ENCODE measurements around the gene HYDIN. TPM values are rescaled to one million over a fixed set of nuclear protein-coding genes. Genes with fewer than 3 reads are reported as not detected.
"Not testable (repeated sequence)": the region's sequence is repeated elsewhere in the genome, so short reads cannot be mapped to it uniquely, and the experiment has no call there.

Gene HYDIN
- total RNA-seq, 2 experiments from 2014 or later = not detected

DNA sequence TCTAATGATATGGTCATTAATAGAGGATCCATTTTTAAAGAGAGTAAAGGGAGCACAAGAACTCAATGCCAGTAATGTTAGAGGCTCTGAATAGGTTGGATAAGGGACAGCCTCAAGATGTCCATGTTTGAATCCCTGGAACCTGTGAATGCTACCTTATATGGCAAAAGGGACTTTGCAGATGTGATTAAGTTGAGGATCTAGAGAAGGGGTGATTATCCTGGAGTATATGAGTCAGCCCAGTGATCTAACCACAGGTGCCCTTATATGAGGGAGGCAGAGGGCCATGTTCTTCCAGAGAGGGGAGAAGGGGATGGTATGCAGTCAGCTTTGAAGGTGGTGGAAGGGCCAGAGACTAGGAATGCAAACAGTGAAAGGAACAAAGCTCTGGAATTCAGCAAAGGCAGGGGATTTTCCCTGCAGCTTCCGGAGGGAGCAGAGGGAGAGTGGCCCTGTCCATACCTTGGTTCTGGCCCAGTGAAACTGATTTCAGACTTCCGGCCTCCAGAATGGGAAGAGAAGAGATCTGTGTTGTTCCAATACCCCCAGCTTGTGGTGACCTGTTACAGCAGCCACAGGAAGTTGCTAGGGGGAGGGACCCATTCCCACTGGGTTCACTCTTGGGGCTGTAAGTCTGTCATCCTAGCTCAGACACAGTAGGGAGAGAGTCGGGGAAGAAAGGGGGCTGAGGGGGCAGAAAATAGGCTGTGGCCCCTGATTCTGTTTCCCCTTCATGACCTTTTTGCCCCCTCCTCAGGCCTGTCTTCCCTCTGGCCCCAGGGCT is 220.9 kb downstream of the HYDIN start:
- DNase-seq; CTCF ChIA-PET; H3K36me3 Mint-ChIP-seq (ENCODE audit: low read depth); H3K4me3 Mint-ChIP-seq; H3K9me3 Mint-ChIP-seq; H3K27ac Mint-ChIP-seq; H3K27me3 Mint-ChIP-seq (ENCODE audit: low read depth); H3K4me1 Mint-ChIP-seq (ENCODE audit: low read depth); intact Hi-C loops (cut with micrococcal nuclease): not testable (repeated sequence)

- H3K27me3 Mint-ChIP-seq (ENCODE audit: low read depth); H3K4me1 Mint-ChIP-seq (ENCODE audit: low read depth); H3K36me3 Mint-ChIP-seq (ENCODE audit: low read depth): not testable (repeated sequence)
Observed at GRCh38 chr16:71006516-71006915, 224.0 kb downstream of the HYDIN start.

GRCh38 chr16:70999735-71000134 is 230.8 kb downstream of the HYDIN start:
- DNase-seq = peak; percentile 19
- H3K4me1 Mint-ChIP-seq (ENCODE audit: low read depth); H3K36me3 Mint-ChIP-seq (ENCODE audit: low read depth); H3K27me3 Mint-ChIP-seq (ENCODE audit: low read depth); intact Hi-C loops (cut with micrococcal nuclease); H3K9me3 Mint-ChIP-seq; H3K4me3 Mint-ChIP-seq; CTCF ChIA-PET; H3K27ac Mint-ChIP-seq: not testable (repeated sequence)

More at GRCh38 chr16:71006516-71006915, 224.0 kb downstream of the HYDIN start:
- DNase-seq; intact Hi-C loops (cut with micrococcal nuclease); CTCF ChIA-PET; H3K9me3 Mint-ChIP-seq; H3K27ac Mint-ChIP-seq; H3K4me3 Mint-ChIP-seq: not testable (repeated sequence)

GRCh38 chr16:70995799-70996198 is 234.7 kb downstream of the HYDIN start:
- H3K4me3 Mint-ChIP-seq; intact Hi-C loops (cut with micrococcal nuclease); H3K27me3 Mint-ChIP-seq (ENCODE audit: low read depth); H3K27ac Mint-ChIP-seq; H3K4me1 Mint-ChIP-seq (ENCODE audit: low read depth); DNase-seq; H3K36me3 Mint-ChIP-seq (ENCODE audit: low read depth); H3K9me3 Mint-ChIP-seq; CTCF ChIA-PET: not testable (repeated sequence)

GRCh38 chr16:70992511-70992910 is 238.0 kb downstream of the HYDIN start:
- DNase-seq; H3K4me1 Mint-ChIP-seq (ENCODE audit: low read depth); intact Hi-C loops (cut with micrococcal nuclease); H3K9me3 Mint-ChIP-seq; H3K36me3 Mint-ChIP-seq (ENCODE audit: low read depth); H3K27ac Mint-ChIP-seq; H3K4me3 Mint-ChIP-seq; H3K27me3 Mint-ChIP-seq (ENCODE audit: low read depth); CTCF ChIA-PET: not testable (repeated sequence)

DNA sequence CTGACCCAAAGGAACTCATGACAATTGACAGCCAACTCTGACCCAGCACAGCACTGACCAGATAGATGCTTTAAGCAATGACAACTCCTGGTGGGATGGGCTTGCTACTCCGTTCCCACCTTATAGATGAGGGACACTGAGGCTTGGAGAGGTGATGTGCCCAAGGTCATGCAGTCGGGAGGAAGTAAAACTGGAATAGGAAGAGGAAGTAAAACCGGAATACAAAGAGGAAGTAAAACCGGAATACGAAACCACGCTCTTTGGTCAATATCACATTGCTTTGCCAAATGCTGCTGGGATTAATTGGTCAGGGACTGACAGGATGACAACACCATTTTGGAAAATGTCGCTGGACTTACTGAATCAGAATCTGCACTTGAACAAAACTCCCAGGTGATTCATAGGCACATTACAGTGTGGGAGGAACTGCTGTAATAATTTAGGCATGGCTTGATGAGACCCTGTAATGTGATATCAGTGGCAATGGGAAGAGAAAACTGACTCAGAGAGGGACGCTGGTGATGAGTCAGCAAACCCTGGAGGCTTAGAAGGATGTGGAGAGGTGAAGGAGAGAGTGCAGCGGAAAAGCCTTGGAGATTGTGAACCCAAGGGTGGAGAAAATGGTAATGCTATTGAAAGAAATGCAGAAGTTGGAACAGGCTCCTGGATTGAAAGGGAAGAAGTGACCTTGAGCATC is 243.4 kb downstream of the HYDIN start:
- H3K36me3 Mint-ChIP-seq (ENCODE audit: low read depth); H3K27me3 Mint-ChIP-seq (ENCODE audit: low read depth); DNase-seq; H3K27ac Mint-ChIP-seq; CTCF ChIA-PET; H3K4me1 Mint-ChIP-seq (ENCODE audit: low read depth); H3K4me3 Mint-ChIP-seq; intact Hi-C loops (cut with micrococcal nuclease); H3K9me3 Mint-ChIP-seq: not testable (repeated sequence)

- H3K27me3 Mint-ChIP-seq (ENCODE audit: low read depth); H3K4me1 Mint-ChIP-seq (ENCODE audit: low read depth); intact Hi-C loops (cut with micrococcal nuclease); CTCF ChIA-PET; H3K36me3 Mint-ChIP-seq (ENCODE audit: low read depth); H3K4me3 Mint-ChIP-seq; DNase-seq; H3K27ac Mint-ChIP-seq; H3K9me3 Mint-ChIP-seq: not testable (repeated sequence)
Observed at GRCh38 chr16:70984675-70985074, 245.8 kb downstream of the HYDIN start.

DNA sequence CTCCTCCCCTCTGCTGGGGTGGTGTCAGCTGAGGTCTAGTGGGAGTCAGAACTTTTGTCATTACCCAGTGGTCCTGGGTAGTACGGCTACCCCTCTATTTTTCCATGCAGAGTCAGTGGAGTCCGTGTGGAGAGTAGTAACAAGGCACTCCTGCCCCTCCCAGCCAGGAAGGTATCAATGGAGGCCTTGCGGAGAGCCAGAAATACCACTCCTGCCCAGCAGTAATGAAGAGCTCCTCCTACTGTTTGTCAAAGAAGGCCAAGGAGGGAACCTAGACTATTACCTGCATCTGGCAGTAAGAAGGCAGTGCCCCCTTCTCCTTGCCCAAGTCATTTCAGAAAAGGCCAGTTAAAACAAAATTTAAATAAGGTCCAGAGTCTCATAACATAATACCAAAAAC is 262.2 kb downstream of the HYDIN start:
- CTCF ChIA-PET; H3K36me3 Mint-ChIP-seq (ENCODE audit: low read depth): not testable (repeated sequence)

DNA sequence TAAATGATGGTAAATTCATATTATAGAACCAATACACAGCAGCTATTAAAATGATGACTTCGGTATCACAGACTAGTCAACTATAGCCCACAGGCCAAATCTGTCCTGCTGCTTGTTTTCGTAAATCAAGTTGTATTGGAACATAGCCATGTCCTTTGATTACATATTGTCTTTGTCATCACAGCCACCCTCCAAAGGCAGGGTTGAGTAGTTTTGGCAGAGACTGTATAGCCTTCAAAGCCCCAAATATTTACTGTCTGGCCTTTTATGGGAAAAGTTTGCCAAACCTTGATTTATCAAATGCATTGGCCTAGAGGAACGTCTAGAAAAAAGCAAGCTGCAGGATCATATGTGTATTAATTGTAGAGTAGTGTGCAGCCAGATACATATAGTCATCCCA is 270.4 kb downstream of the HYDIN start:
- H3K27me3 Mint-ChIP-seq (ENCODE audit: low read depth); H3K4me1 Mint-ChIP-seq (ENCODE audit: low read depth); intact Hi-C loops (cut with micrococcal nuclease); CTCF ChIA-PET; DNase-seq; H3K27ac Mint-ChIP-seq; H3K4me3 Mint-ChIP-seq; H3K9me3 Mint-ChIP-seq; H3K36me3 Mint-ChIP-seq (ENCODE audit: low read depth): not testable (repeated sequence)

More for the DNA sequence above, 262.2 kb downstream of the HYDIN start:
- H3K27me3 Mint-ChIP-seq (ENCODE audit: low read depth); H3K27ac Mint-ChIP-seq; H3K4me1 Mint-ChIP-seq (ENCODE audit: low read depth); H3K9me3 Mint-ChIP-seq; H3K4me3 Mint-ChIP-seq; DNase-seq; intact Hi-C loops (cut with micrococcal nuclease): not testable (repeated sequence)

GRCh38 chr16:70954922-70955321 is 275.6 kb downstream of the HYDIN start:
- H3K4me3 Mint-ChIP-seq; H3K9me3 Mint-ChIP-seq; H3K36me3 Mint-ChIP-seq (ENCODE audit: low read depth); CTCF ChIA-PET; H3K27me3 Mint-ChIP-seq (ENCODE audit: low read depth); DNase-seq; H3K4me1 Mint-ChIP-seq (ENCODE audit: low read depth); H3K27ac Mint-ChIP-seq; intact Hi-C loops (cut with micrococcal nuclease): not testable (repeated sequence)

DNA sequence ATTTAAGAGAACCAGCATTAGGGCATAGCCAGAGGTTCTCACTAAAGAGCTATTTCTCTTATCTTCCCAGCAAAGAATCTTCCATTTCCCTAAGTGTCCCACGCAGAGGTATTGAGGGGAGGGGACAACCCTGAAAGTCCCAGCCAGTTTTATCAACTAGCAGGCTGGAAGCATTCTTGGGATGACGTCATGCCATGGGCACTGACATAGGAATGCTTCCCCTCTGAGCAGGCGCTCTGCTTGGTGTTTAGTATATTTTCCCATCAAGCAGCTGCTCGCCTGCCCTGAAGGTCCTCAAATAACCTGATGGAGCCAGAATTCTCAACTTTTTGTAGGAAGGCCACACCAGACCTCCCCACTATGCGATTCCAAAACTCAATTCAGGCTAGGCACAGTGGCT is 276.7 kb downstream of the HYDIN start:
- intact Hi-C loops (cut with micrococcal nuclease); H3K4me1 Mint-ChIP-seq (ENCODE audit: low read depth); H3K27me3 Mint-ChIP-seq (ENCODE audit: low read depth); H3K9me3 Mint-ChIP-seq; H3K27ac Mint-ChIP-seq; DNase-seq; H3K36me3 Mint-ChIP-seq (ENCODE audit: low read depth); H3K4me3 Mint-ChIP-seq; CTCF ChIA-PET: not testable (repeated sequence)

GRCh38 chr16:70943551-70943950 is 287.0 kb downstream of the HYDIN start:
- DNase-seq; H3K36me3 Mint-ChIP-seq (ENCODE audit: low read depth); intact Hi-C loops (cut with micrococcal nuclease); H3K27me3 Mint-ChIP-seq (ENCODE audit: low read depth); H3K4me1 Mint-ChIP-seq (ENCODE audit: low read depth); H3K9me3 Mint-ChIP-seq; CTCF ChIA-PET; H3K4me3 Mint-ChIP-seq; H3K27ac Mint-ChIP-seq: not testable (repeated sequence)

DNA sequence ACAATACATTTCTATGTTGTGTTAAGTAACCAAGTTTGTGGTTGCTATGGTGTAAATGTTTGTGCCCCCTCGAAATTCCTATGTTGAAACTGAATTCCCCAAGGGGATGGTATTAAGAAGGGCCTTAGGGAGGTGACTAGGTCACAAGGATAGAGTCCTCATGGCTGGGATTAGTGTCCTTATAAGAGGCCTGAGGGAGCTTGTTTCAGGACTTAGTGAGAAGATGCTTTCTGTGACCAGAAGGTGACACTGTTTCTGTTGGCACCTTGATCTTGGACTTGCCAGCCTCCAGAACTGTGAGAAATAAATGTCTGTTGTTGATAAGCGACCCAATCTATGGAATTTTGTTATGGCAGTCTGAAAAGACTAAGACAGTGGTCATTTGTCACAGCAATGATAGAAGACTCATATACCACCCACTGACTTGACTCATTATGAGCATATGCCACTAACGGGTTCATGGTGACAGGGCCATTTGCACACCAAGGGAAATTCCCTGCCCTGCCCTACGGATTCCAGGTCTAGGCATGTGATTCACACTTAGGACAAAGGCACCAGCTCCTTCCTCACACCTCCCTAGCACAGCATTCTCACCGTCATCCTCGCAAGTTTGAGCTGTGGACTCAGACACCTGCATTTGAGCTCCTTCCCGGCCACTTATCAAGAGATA is 290.7 kb downstream of the HYDIN start:
- H3K36me3 Mint-ChIP-seq (ENCODE audit: low read depth); H3K9me3 Mint-ChIP-seq; intact Hi-C loops (cut with micrococcal nuclease); H3K27ac Mint-ChIP-seq; CTCF ChIA-PET; H3K4me1 Mint-ChIP-seq (ENCODE audit: low read depth); DNase-seq; H3K27me3 Mint-ChIP-seq (ENCODE audit: low read depth); H3K4me3 Mint-ChIP-seq: not testable (repeated sequence)

Measured in activated naive CD4-positive, alpha-beta T cell treated with anti-CD3 and anti-CD28 coated beads for 36 hours (primary cell).